Middle frontal gyrus (tissue), 1 donor: ENCODE measurements around the gene CSNK1G1.
"Not testable (repeated sequence)": the region's sequence is repeated elsewhere in the genome, so short reads cannot be mapped to it uniquely, and the experiment has no call there.

Experiments used
- DNase-seq: peaks from one replicate; pipeline ENCODE4 v3.0.0-alpha.2; 2015; ENCODE audit warnings: low spot score; ENCODE audit errors: extremely low spot score

The CSNK1G1 gene

DNA sequence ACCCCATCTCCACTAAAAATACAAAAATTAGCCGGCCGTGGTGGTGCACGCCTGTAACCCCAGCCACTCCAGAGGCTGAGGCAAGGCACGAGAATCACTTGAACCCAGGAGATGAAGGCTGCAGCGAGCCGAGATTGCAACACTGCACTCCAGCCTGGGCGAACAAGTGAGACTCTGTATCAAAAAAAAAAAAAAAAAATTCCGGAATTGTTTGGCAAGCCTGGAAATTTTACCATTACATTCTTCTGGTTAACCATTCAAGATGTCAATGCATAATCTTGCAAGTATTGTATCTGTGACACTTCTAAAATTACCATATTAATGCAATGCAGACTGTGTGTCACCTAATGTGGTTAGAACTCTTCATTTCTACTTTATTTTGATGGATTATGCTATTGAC lies 67.0 kb downstream of the CSNK1G1 start:
- DNase-seq, result no peak

DNA sequence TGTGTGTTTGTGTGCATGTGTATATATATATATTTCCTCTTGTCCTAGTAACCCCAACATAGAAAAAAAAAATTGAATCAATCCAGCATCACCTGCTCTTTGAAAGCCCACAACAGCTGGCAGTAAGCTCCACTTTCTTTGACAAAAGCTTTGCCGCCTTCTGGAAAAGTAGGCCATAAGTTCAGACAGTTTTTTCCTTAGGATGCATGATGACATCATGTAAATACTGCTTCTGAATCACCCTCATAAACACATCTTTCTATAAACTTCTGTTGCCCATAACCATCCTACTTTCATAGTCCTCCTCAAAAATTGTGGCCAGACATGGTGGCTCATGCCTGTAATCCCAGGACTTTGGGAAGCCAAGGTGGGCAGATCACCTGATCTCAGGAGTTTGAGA lies 67.4 kb downstream of the CSNK1G1 start:
- DNase-seq, result no peak

DNA sequence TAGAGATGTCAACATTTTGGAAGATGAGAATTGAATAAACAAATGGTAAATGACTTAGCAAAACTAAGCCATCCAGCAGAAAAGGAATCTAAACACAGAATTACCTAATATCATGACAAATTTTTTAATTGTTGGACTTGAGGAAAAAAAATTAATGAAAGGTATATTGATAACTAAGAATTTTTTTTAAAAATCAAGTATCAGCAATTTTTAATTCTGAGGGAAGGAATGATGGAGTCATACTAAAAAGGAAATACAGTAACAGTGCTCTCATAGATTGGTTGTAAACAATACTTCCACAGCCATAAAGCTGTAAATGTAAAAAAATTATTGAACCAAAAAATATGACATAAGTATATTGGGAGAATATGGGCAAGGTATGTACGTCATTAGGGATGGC lies 68.0 kb downstream of the CSNK1G1 start:
- DNase-seq, result no peak

DNA sequence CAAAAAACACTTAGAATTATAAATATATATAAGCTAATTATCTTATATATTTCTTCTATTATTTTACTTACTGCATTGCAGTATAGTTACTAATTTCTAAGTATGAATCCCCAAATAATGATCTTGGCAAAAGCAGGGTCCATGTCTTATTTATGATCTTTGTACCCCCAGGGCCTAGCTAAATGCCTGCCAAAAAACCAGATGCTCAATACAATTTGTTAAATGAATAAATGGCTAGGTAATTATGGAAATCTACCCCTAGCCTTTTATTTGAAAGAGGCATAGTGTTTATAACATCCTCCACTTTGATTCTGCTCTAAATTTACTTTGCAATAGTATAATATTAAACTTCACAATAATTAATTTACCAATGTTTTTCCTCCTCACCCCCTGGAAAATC lies 69.5 kb downstream of the CSNK1G1 start:
- DNase-seq, result no peak

DNA sequence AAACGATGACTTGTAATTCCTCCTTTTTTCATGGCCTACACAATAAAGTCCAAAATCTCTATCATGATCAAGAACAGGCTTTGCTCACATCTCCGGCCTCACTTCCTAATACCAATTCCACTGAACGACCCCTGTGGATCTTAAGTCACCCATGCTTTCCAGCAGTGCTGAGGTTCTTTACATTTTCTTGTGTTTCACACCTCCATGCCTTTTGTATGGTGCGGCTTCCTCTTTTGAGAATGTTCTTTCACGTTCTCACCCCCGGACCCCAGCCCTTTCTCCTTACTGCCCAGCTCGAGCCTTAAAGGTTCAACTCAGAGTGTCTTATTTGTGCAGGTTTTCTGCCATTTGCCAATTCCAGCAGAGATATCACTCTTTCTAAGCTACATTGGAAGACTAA lies 70.1 kb downstream of the CSNK1G1 start:
- no peak for DNase-seq

DNA sequence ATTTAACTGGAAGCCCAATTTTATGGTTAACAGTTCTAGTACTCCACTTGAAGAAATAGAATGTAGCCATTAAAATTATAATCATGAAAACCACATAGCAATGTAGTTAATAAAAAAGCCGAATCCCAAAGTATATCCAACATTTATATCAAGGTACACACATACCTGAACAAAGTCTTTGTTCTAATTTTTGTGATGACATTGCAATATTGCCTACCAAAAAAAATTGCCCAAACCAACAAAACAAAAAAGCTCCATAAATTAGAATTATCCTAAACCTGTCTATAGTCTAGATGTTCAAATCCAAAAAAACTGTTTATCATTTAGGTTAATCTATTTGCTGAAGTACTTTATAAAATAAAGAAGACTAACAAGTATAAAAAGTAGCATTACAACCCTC lies 70.8 kb downstream of the CSNK1G1 start:
- no peak for DNase-seq

DNA sequence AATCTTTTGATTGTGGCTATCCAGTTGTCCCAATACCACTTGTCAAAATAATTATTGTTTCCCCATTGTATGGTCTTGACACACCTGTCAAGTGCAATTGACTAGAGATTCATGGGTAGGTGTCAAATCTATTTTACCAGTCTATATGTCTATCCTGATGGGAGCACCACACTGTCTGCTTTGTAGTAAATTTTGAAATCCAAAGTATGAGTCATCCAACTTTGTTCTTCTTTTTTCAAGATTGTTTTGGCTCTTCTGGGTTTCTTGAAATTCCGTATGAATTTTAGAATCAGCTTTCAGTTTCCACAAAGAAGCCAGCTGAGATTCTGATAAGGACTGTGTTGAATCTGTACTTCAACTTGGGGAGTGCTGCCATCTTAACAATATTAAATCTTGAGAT lies 71.9 kb downstream of the CSNK1G1 start:
- no peak for DNase-seq

DNA sequence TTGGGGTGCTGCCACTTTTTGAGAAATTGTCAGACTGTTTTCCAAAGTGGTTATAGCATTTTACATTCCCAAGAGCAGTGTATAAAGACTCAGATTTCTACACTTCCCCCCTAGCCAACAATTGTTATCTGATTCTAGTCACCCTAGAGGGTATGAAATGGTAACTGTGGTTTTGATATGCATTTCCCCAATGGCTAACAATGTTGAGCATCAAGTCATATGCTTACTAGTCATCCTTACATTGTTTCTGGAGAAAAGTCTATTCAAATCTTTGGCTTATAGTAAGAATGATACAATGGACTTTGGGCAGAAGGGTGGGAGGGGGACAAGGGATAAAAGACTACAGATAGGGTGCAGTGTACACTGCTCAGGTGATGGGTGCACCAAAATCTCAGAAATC lies 73.3 kb downstream of the CSNK1G1 start:
- DNase-seq, result no peak

DNA sequence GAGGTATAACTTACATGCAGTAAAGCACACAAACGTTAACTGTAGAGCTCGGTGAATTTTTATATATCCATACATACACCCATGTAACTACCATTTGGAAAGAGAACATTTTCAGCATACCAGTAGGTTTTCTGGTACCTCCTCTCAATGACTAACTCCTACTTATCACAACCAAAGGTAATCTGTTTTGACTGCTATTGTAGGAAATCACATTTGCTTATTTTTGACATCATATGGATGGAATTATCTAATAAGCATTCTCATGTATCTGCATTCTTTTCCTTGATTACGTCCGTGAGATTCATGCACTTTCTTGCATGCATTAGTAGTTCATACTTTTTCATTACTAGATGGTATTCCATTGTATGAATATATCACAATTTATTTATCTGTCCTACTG lies 76.8 kb downstream of the CSNK1G1 start:
- DNase-seq, result no peak

DNA sequence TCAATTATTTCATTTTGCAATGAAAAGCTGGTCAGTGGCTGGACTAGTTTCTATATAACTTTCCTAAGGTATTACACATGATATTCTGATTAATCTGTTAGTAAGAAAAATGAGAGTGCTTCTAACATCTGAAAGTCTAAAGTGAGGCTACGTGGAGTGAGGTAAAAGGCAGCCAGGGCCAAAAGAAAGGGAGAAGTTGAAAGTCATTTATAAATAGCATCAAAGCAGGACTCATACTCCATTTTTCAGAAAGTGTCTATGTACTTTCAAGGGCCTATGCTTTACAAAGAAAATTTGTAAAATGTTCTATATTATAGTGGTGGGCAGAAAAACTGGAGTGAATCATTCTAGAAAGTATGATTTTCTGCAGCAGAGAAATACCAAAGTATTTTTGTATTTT lies 80.0 kb downstream of the CSNK1G1 start:
- DNase-seq, result no peak

DNA sequence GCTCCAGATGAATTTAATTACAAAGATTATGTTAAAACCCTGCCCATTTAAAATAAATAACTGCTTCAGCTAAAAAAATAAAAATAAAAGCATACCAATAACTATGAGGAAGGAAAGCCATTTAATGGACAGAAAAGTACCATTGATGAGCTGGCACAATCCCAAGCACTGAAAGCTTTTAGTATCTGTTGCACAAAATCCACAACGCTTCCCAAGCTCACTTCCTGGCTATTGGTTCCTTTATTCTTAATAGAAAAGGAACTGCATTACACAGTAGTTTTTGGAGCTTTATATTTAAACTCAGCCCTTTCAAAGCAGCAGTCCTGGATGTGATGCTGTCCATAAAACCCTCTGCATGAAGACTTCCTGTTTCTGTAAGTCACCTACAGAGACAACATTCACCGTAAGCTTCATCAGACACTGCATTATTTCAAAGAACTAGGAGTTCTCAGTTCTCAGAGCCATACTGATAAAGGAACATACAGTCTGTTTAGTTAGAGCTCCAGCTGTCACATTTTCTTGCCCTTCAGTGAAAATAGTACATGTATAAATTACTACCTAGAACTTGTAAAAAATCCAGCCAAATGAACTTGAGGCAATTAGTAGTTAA lies 81.5 kb downstream of the CSNK1G1 start:
- no peak for DNase-seq

DNA sequence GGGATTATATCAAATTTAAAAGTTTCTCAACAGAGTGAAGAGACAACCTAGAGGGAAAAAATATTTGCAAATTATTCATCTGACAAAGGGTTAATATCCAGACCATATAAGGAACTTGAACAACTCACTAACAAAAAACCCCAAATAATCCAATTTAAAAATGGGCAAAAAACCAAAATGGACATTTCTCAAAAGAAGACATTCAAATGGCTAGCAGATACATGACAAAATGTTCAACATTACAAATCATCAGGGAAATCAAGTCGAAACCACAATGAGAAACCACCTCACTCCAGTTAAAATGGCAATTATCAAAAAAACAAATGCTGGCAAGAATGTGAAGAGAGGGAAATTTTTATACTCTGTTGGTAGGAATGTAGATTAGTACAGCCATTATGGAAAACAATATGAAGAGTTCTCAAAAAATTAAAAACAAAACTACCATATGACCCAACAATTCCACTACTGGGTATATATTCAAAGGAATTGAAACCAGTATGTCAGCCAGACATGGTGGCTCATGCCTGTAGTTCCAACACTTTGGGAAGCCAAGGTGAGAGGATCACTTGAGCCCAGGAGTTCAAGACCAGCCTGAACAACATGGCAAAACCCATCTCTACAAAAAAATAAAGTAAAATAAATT lies 88.5 kb downstream of the CSNK1G1 start:
- DNase-seq, result no peak

DNA sequence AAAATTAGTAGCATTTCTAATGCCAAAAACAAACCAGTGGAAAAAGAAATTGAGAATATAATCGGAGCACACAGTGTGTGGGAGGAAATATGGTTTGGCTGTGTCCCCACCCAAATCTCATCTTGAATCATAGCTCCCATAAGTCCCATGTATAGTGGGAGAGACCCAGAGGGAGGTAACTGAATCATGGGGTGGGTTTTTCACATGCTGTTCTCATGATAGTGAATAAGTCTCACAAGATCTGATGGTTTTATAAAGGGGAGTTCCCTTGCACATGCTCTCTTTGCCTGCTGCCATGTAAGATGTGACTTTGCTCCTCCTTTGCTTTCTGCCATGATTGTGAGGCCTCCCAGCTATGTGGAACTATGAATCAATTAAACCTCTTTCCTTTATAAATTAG lies 90.8 kb downstream of the CSNK1G1 start:
- not testable (repeated sequence) for DNase-seq

DNA sequence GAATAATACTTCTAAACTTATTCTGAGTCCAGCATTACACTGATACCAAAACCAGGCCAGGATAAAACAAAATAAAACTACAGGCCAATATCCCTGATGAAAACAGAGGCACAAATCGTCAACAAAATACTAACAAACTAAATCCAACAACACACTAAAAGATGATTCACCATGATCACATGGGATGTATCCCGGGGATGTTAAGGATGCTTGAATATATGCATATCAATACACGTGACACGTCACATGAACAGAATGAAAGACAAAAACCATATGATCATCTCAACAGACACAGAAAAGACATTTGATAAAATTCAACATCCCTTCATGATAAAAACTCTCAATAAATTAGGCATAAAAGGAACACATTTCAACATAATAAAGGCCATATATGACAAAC lies 91.5 kb downstream of the CSNK1G1 start:
- DNase-seq, result no peak

DNA sequence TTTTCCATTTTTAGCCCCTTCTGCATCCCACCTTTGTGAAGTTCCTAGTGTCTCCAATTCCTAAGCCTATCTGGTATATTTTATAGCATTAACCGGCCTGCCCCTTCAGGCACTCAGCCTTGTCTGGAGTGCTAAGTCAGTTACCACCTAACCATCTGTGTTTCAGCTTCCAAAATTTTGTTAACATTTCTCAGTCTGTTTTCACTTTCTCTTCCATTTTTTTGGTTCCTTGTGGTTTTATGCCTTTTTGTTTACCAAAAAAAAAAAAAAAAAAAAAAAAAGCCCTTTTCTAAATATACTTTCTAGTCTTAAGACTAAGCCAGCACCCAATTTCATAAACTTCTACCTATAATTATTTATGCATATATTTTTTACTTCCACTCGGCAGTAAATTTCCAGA lies 92.4 kb downstream of the CSNK1G1 start:
- DNase-seq, result no peak

DNA sequence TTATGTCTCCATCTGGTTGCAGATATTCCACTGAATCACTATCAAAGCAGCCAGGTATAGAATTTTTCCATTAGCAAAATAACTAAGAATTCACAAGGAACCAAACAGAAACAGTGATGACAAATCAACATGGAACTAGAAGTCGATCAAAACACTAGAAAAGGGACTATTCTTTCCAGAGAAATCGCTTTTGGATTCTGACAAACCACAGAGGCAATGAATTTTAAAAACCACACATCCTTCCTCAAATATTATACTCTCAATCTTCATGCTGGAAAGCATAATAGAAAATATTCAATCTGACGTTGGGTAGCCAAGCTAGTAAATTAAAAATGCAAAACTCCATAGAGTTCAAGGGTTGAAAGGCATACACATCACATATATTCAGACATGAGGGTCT lies 99.9 kb downstream of the CSNK1G1 start:
- DNase-seq, result no peak

DNA sequence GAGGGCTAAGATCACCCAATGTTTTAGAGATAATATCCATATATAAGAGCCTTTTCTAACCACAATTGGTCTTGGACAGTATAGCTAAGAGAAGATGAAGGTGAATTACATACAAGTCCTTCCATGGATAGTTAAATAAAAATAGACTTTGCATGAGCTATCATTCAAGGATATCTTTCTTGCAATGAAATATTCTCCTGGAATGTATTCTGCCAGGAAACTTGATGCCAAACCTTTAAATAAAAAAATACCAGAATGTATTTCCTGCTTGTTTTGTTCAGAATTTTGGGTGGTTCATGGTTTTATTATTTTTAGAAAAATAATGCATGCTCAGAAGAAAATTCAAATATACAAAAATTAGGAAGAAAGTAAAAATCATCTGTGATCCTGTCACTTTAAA lies 104.3 kb downstream of the CSNK1G1 start:
- DNase-seq, result no peak

DNA sequence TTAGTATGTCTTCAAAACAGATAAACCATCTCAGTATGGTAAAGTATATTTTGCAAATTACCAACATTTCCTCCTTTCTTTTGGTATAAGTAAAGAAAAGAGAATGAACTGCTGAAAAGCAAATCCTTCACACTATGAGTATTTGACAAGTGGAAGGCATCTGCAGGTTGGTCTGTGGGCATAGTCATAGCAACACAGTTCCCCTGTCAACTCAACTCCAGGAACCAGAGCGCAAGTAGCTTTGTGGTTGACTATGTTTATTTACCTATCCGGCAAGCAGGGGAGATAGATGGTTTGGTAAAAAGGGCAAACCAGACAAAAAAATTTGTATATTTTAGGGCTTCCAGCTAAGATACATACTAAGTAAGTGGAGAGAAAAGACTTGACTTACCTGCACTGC lies 104.9 kb downstream of the CSNK1G1 start:
- DNase-seq, result no peak

DNA sequence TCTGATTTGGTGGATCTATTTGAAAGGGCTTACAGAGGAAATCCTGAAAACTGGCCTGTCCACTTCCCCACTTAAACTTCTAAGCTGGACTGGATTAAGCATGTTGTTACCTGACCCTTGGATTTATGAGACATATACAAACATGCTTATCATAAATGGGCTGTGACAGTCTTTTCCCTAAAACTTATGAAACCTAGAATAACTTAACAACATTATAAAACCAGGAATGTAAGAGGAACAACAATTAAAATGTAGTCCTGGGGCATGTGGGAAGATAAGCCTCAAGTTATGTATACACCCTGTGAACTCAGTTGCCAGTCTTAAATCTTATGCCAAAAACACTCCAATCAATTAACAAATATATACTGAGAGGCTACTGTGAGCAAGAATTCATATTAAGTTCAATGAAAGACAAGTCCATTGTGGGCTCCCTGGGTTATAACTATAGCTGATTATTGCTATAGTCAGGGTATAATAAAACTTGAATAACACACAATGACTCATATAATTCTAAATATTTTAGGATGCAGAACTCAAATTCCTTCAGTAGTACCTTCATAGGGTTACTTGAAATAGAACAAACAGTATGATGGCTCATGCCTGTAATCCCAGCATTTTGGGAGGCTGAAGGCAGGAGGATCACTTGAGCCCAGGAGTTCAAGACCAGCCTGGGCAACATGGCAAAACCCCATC lies 105.9 kb downstream of the CSNK1G1 start:
- no peak for DNase-seq

DNA sequence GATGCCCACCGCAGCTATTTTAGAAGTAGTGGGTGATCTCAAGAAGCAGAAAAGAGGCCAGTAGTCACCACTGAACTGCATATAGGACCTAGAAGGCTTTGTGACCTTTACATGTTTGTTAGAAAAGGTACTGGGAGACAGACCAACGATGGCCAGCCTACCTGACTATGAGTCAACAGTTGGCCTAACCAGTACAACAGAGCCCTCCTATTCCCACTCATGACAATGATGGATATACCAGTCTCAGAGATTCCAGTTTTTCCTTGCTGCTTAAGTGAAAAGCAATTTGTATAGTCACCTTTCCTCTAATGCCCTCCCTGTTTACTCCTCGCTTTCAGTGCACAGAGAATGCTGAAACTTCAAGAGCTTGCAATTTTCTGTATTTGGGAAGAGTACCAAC lies 106.6 kb downstream of the CSNK1G1 start:
- no peak for DNase-seq

DNA sequence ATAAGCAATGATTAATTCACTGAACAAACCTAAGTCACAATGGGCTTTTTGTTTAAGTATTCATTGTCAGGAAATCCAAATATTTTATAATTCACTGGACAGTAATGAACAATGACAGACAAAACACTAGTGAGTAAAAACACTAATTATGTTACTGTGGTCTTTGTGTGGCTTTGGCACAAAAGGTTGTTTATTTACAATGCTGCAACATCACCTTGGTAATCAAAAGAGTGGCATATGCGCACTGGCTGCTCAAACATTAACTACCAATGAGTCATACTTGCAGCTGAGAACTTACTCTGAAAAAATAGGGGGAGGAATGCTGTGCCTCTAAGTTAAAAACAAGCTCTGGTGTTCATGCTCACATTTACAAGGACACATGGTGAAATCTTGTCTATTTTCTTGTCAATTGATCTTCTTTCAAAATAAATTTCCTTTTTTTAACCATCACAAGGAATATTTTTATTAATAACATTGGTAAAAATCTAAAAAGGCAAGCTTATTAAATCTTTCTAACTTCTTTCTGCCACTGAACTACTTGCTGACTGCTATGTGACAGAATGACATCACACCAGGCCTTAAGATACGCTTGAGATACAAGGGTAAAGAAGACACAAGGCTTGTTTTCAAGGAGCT lies 107.9 kb downstream of the CSNK1G1 start:
- DNase-seq, result no peak

DNA sequence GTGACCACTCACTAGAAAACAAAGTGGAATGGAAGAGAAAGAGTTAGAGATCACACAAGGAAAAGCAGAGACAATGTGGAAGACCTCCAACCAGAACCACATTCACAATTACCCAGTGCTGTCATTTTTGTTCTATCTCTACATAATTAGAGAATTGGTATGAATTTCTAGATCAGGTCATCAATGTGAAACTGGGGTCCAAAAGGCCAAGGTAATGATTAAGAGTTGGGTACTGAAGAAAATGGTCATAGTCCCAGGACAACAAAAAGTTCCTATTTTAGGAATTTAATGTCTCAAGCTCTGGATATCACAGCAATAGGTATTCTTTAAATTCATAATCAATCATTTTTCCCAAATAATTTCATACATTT lies 108.5 kb downstream of the CSNK1G1 start:
- no peak for DNase-seq
